ENCODE data around the gene GNA14.
"Not testable (repeated sequence)": the region's sequence is repeated elsewhere in the genome, so short reads cannot be mapped to it uniquely, and the experiment has no call there.

- TF ChIP-seq CTCF (conservative IDR thresholded peaks at IDR 0.05; ENCODE audit: low read depth, low read length); EZH2 (IDR thresholded peaks at IDR 0.05; ENCODE audit: low read length, unreplicated experiment): not testable (repeated sequence)
Observed at GRCh38 chr9:77687737-77688136, 39.6 kb upstream of the GNA14 start.

Measured in PC-3 (cell line).